Measurements from ENCODE around the gene TSPAN18. TPM values are rescaled to one million over a fixed set of nuclear protein-coding genes. Genes with fewer than 3 reads are reported as not detected.

TSPAN18 gene
- total and polyA plus RNA-seq, 7 donors: 5.2 to 21.7 (median 8.0) TPM

- Histone ChIP-seq H3K27ac (no peak overlapping the region), H3K36me3 (ENCODE audit: insufficient read depth in 1 of 2, low read depth in 1 of 2) (no peaks in the 10 kb centered on the region), H3K4me3 (no peak overlapping the region), H3K9me3 (no peaks in the 10 kb centered on the region), H3K4me1 (no peaks in the 10 kb centered on the region), H3K27me3 (ENCODE audit: insufficient read depth in 3 of 3, low read length in 2 of 3) (peaks cover 0 to 3% (median 2%) of the 10 kb centered on the region in 3 donors)
- ATAC-seq (no peak), DNase-seq (no peak)
- 75 to 77% (median 75%) methylated on average over 12 of the region's 12 CpGs for WGBS, 3 donors
- no peak for TF ChIP-seq CTCF (IDR thresholded peaks at IDR 0.05)
- intact Hi-C loops (cut with DNase I): loop anchor here in 1 of 2 donors (5.0 kb wide), 1 partner anchor 177 kb away; the partner anchor contains the start of gene TSPAN18
Observed at GRCh38 chr11:44904261-44905020, 177.7 kb downstream of the TSPAN18 start.

GRCh38 chr11:44905131-44905866, 178.5 kb downstream of the TSPAN18 start:
- Histone ChIP-seq H3K36me3 (ENCODE audit: insufficient read depth in 1 of 2, low read depth in 1 of 2) (no peaks in the 10 kb centered on the region), H3K4me3 (no peak overlapping the region), H3K4me1 (no peaks in the 10 kb centered on the region), H3K9me3 (no peaks in the 10 kb centered on the region), H3K27ac (no peak overlapping the region), H3K27me3 (ENCODE audit: insufficient read depth in 3 of 3, low read length in 2 of 3) (peaks cover 0 to 3% (median 2%) of the 10 kb centered on the region in 3 donors)
- intact Hi-C loops (cut with DNase I): loop anchor here in 1 of 2 donors (5.0 kb wide), 1 partner anchor 178 kb away; the partner anchor contains the start of gene TSPAN18
- ATAC-seq: no peak
- no peak for TF ChIP-seq CTCF (IDR thresholded peaks at IDR 0.05)
- DNase-seq: no peak
- 79 to 83% (median 81%) methylated on average over 9 of the region's 9 CpGs for WGBS, 3 donors

GRCh38 chr11:44906649-44907048, 179.9 kb downstream of the TSPAN18 start:
- no peaks in the 10 kb centered on the region for H3K36me3 ChIP-seq (ENCODE audit: insufficient read depth in 1 of 2, low read depth in 1 of 2)
- no peak overlapping the region for H3K4me3 ChIP-seq
- intact Hi-C loops (cut with DNase I): loop anchor here in 1 of 2 donors (5.0 kb wide), 1 partner anchor 179 kb away; the partner anchor contains the start of gene TSPAN18
- no peaks in the 10 kb centered on the region for H3K4me1 ChIP-seq
- DNase-seq: no peak
- H3K27me3 ChIP-seq (ENCODE audit: insufficient read depth in 3 of 3, low read length in 2 of 3): peaks cover 0 to 3% (median 2%) of the 10 kb centered on the region in 3 donors
- ATAC-seq: no peak
- no peaks in the 10 kb centered on the region for H3K9me3 ChIP-seq
- TF ChIP-seq CTCF (IDR thresholded peaks at IDR 0.05): no peak
- WGBS, 3 donors: 57 to 68% (median 63%) methylated on average over 5 of the region's 5 CpGs
- no peak overlapping the region for H3K27ac ChIP-seq

- H3K36me3 ChIP-seq (ENCODE audit: insufficient read depth in 1 of 2, low read depth in 1 of 2): no peaks in the 10 kb centered on the region
- 86 to 91% (median 89%) methylated on average over 14 of the region's 14 CpGs for WGBS, 3 donors
- H3K4me3 ChIP-seq: no peak overlapping the region
- TF ChIP-seq CTCF (IDR thresholded peaks at IDR 0.05): no peak
- H3K27ac ChIP-seq: no peak overlapping the region
- no peaks in the 10 kb centered on the region for H3K4me1 ChIP-seq
- intact Hi-C loops (cut with DNase I): loop anchor here in 1 of 2 donors (5.0 kb wide), 1 partner anchor 182 kb away; the partner anchor contains the start of gene TSPAN18
- no peak for ATAC-seq
- no peaks in the 10 kb centered on the region for H3K9me3 ChIP-seq
- H3K27me3 ChIP-seq (ENCODE audit: insufficient read depth in 3 of 3, low read length in 2 of 3): peaks cover 0 to 3% (median 0%) of the 10 kb centered on the region in 3 donors
- DNase-seq: no peak
Observed at GRCh38 chr11:44909557-44909956, 182.8 kb downstream of the TSPAN18 start.
